GM12801 (cell line): ENCODE results near the gene CNOT1.

ENCODE experiments used
- TF ChIP-seq, protein P1 (sequence below): IDR thresholded peaks from one replicate; pipeline ENCODE4 v1.5.1; 2011; ENCODE audit warnings: control low read depth; ENCODE audit not compliant: insufficient read length; ENCODE audit errors: extremely low read depth

Gene CNOT1

DNA sequence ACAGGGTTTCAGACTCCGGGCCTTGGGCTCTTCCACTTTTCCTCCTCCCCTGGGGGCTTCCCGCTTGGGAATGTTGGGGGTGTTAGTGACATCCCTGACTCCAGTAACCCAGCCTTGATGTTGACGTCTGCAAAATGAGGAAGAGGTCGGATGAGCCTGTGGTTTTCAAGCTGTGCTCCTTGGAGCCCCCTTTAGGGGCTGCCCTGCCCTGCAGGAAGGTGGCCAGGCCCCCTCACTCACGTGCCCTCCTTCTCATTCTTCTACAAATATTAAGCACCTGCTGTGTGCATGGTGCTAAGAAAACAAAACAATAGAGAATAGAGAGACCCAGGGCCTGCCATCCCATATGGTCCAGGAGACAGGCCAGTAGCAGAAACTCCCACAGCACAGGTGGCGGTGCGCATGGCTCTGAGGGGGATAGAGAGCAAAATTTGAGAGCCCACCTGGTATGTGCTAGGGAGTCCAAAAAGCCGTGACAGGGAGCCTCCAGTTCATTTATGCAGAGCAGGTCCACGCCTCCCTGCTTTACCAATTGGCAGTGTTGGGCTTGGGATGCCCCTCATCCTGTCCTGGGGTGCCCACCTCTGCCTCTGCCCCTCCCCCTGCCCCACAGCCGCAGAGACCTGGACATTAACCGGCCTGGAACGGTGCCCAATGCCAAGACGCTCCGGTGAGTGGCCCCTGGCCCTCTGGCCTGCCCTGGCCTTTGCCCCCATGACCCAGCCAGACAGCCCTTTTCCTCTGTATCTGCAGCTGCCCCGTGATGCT is 122.2 kb downstream of the CNOT1 start:
- TF ChIP-seq, protein P1, sequence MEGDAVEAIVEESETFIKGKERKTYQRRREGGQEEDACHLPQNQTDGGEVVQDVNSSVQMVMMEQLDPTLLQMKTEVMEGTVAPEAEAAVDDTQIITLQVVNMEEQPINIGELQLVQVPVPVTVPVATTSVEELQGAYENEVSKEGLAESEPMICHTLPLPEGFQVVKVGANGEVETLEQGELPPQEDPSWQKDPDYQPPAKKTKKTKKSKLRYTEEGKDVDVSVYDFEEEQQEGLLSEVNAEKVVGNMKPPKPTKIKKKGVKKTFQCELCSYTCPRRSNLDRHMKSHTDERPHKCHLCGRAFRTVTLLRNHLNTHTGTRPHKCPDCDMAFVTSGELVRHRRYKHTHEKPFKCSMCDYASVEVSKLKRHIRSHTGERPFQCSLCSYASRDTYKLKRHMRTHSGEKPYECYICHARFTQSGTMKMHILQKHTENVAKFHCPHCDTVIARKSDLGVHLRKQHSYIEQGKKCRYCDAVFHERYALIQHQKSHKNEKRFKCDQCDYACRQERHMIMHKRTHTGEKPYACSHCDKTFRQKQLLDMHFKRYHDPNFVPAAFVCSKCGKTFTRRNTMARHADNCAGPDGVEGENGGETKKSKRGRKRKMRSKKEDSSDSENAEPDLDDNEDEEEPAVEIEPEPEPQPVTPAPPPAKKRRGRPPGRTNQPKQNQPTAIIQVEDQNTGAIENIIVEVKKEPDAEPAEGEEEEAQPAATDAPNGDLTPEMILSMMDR: no peak

DNA sequence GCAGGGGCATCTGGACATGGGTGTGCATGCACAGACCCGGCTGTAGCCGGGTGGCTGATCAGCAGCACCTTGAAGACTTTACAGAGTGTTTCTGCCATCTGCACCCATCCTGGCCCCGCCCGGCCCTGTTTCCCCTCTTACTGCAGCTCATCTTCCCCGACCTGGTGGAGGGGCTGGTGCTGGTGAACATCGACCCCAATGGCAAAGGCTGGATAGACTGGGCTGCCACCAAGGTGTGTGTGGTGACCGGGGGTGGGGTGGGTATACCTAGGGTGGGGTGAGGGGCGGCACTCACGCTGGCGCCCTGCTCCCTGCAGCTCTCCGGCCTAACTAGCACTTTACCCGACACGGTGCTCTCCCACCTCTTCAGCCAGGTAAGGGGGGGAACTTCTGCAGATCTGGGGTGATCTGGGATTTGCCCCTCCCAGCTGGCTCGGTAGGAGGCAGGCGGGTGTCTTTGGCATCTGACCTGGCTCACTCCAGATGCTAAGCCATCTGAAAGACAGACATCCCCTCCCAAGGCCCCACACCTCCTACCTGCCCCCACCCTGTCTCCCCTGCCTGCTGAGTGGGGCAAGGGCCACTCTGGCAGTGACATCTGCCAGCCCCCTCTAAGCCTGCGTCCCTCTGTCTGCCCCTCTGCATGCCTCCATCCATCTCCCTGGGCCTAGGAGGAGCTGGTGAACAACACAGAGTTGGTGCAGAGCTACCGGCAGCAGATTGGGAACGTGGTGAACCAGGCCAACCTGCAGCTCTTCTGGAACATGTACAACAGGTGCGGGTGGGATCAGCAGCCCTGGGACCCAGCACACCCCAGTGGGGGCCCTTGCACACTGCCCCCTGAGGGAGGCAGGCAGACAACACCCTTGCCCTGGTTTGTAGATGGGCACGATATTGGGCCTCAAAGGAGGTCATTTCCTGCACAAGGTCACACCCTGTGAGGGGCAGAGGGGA is 123.1 kb downstream of the CNOT1 start:
- TF ChIP-seq, protein P1: no peak

DNA sequence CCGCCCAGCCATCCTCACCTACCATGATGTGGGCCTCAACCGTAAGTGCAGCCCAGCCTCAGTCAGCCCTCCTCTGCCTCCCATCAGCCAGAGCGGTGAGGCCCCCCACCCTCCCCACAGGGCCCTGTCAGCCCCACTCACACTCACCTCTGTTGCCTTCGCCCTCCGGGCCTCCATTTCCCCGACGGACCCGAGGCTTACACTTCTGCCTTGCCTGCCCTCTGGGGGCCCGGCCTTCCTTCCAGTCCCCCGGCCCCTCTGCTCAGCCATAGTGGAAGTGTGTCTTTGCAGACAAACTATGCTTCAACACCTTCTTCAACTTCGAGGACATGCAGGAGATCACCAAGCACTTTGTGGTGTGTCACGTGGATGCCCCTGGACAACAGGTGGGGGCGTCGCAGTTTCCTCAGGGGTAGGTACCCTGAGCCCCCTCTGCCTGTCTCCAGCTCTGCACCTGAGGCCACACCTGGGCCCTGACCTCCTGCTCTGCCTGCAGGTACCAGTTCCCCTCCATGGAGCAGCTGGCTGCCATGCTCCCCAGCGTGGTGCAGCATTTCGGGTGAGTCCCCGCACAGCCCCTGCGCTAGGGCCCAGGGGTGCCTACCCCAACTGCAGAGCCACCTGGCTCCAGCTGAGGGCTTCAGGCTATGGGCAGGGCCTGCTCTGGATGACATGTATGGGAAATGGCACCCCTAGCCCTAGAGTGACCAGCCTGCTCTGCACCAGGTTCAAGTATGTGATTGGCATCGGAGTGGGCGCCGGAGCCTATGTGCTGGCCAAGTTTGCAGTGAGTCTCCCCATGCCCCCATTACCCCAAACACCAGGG is 125.5 kb downstream of the CNOT1 start:
- TF ChIP-seq, protein P1: no peak

DNA sequence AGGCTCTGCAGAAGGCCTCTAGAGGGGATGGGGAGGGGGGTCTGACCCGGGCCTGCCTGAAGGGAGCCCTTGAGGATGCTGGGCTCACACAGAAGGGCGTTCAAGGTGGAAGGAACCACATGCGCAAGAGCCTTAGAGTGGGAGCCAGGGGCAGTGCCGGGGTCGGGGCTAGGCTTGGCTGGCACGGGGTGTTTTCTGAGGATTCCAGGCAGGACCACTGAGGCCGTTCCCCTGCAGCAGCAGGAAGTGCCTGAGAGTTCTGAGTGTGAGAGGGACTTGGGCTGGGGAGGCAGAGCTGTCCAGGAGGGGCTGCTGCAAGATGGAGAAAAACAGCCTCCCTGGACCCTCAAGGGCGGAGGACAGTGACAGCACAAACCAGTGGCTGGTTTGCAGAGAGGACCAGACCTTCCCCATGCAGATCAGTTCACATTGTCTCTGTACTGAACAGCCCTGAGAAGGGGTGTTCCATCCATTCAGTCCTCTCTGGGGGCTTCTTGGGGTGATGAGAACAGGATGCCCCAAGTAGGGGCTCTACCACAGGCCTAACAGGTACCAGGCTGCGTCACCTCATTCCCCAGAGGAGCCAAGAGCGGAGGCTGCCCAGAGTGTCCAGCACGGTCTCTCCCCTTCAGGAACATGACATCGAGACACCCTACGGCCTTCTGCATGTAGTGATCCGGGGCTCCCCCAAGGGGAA is 126.3 kb downstream of the CNOT1 start:
- TF ChIP-seq, protein P1: no peak

DNA sequence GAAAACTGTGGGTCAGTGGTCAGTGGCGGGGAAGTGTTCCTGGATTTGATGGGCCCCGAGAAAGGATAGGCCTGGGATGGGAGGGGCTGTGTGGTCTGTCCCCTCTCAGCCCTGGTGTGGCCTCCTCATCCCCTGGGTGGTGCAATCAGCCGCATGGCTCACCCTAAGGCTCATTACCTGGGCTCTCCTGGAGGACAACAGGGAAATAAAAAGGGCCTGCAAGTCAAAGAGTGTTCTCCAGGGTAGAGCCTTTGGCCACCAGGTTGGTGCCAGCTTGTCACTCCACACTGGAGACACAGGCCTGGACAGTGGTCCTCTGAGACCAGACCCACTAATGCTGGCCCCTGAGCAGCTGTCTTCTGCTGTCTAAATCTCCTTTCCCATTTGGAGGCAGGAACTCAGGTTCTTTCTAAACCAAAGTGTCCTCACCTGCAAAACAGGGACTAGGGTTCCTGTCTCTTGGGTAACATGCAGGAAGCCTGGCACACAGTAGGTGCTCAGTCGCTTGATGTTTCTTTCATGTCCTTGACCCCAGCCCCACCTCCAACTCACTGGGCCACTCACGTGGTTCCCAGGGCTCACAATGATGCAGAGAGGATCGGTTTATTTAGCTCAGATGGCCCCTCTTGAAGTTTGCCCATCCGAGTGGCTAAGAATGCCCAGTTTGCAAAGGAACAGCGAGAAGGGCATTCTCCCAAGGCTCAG is 127.3 kb downstream of the CNOT1 start:
- TF ChIP-seq, protein P1: no peak

DNA sequence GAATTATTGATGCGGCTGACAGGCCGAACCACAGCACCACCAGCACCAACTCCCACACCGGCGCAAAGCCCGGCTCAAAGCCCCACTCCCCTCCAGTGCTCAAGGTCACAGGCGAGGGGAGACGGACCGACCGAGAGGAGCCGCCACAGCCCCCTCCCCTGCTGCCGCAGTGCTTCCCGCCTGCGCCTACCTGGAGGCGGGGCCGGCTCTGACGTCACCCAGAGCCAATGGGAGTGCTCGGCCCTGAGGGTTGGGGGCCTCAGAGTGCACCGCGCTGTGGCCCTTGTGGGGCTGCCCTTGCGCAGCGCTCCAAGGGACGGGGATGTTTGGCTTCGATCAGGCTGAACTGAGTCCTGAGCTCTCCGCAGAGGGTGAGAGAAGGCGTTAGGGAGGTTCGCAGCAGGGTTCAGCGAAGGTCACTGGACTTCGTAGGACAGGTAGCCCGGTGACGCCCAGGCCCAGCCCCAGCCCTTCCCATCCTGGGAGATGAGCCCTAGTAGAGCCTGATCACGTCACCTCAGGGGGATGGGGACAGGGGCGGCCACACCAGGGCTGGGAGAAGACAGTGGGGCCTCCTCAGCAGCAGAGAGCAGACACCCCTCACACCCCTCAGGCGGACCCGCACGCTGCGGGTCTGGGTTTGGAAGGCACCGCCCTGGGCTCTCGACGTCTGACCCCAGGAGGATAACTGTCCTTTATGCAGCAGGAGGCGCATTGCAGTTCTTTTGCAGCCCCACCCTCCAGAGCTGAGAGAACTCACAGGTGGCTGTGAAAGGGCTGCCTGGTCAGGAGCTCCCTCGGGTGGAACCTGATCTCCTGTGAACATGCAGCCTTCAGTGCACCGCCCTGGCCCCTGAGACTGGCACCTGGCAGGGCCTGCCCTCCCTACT is 128.1 kb downstream of the CNOT1 start:
- TF ChIP-seq, protein P1: no peak
